PC-9 (cell line): ENCODE measurements around the gene DIP2C. TPM values are rescaled to one million over a fixed set of nuclear protein-coding genes. Genes with fewer than 3 reads are reported as not detected.

Experiments
- BruUV-seq: library from RNA; stranded (reverse); fragments of 400-500 nt; replicated peaks from 2 replicates; lab custom pipeline; 2021; lab: Mats Ljungman, UMichigan
- CTCF ChIA-PET: fragments of 300-600 bp; sonication (Branson Sonifier 250); formaldehyde crosslinking; loops from one replicate; lab custom pipeline; 2022; ENCODE audit warnings: antibody characterized with exemption; lab: Charles Lee
- POLR2A ChIA-PET: fragments of 300-600 bp; sonication (Branson Sonifier 250); formaldehyde crosslinking; loops from one replicate; lab custom pipeline; 2022; ENCODE audit warnings: antibody characterized with exemption; ENCODE audit not compliant: unreplicated experiment; lab: Charles Lee
- DNase-seq, 2 experiments: peaks; one replicate each; pipeline versions ENCODE4 v3.0.0 to v3.0.0-alpha.2; 2015 to 2022; ENCODE audit warnings: mixed read lengths in 1 of 2
- H2AFZ ChIP-seq: fragments of 200-600 bp; sonication (generic); 2 replicates; pipeline ENCODE4 v1.8.1; 2017; ENCODE audit warnings: antibody characterized with exemption
- H3F3A ChIP-seq: fragments of 200-600 bp; sonication (generic); 2 replicates; pipeline ENCODE4 v1.8.1; 2017; ENCODE audit warnings: antibody characterized with exemption, mild to moderate bottlenecking, low read depth; ENCODE audit not compliant: insufficient read depth
- H3K27ac ChIP-seq: fragments of 200-600 bp; sonication (generic); 2 replicates; pipeline ENCODE4 v1.6.1; 2016; ENCODE audit warnings: mixed run types
- H3K27me3 ChIP-seq: fragments of 200-600 bp; sonication (generic); 2 replicates; pipeline ENCODE4 v1.6.1; 2016; ENCODE audit warnings: low read depth, mixed run types; ENCODE audit not compliant: insufficient read depth
- H3K36me3 ChIP-seq: fragments of 200-600 bp; sonication (generic); 2 replicates; pipeline ENCODE4 v1.6.1; 2016; ENCODE audit warnings: low read depth, mixed run types
- H3K4me1 ChIP-seq: fragments of 200-600 bp; sonication (generic); replicated peaks from 2 replicates; pipeline ENCODE4 v1.6.1; 2016; ENCODE audit warnings: mixed run types; ENCODE audit not compliant: insufficient read depth
- H3K4me2 ChIP-seq: fragments of 200-600 bp; sonication (generic); 2 replicates; pipeline ENCODE4 v1.6.1; 2017; ENCODE audit warnings: mixed run types
- H3K4me3 ChIP-seq: fragments of 200-600 bp; sonication (generic); 2 replicates; pipeline ENCODE4 v1.6.1; 2016; ENCODE audit warnings: mixed run types
- H3K79me2 ChIP-seq: fragments of 200-600 bp; sonication (generic); 2 replicates; pipeline ENCODE4 v1.6.1; 2017; ENCODE audit warnings: low read depth, mixed run types
- H3K9me2 ChIP-seq: fragments of 200-600 bp; sonication (generic); 2 replicates; pipeline ENCODE4 v1.8.1; 2017; ENCODE audit warnings: mild to moderate bottlenecking; ENCODE audit not compliant: insufficient read depth
- H3K9me3 ChIP-seq: fragments of 200-600 bp; sonication (generic); 2 replicates; pipeline ENCODE4 v1.8.1; 2016; ENCODE audit warnings: low read depth; ENCODE audit not compliant: insufficient read depth
- H4K20me1 ChIP-seq: fragments of 200-600 bp; sonication (generic); 2 replicates; pipeline ENCODE4 v1.8.1; 2017; ENCODE audit not compliant: insufficient read depth
- CTCF ChIP-seq: fragments of 200-600 bp; sonication (generic); conservative IDR thresholded peaks from 2 replicates; pipeline ENCODE4 v1.6.1; 2017; ENCODE audit warnings: mixed run types, antibody characterized with exemption, mild to moderate bottlenecking, moderate library complexity
- EZH2 ChIP-seq: fragments of 200-600 bp; sonication (generic); IDR thresholded peaks from 2 replicates; pipeline ENCODE4 v1.8.0; 2017; ENCODE audit warnings: antibody characterized with exemption, low read depth
- intact Hi-C: fragments of 100-400 bp; cut with micrococcal nuclease; formaldehyde crosslinking; loops from one replicate; pipeline ENCODE4 v1.10.0; 2022; ENCODE audit not compliant: unreplicated experiment
- total RNA-seq: library from RNA; stranded (reverse); gene quantifications from 2 replicates; pipeline ENCODE4 v1.2.3, GENCODE V29; 2021

Gene DIP2C
- total RNA-seq, 1 experiment from 2014 or later: 0.83 TPM

- Histone ChIP-seq H3K9me3 (no peaks in the 10 kb centered on the region), H3K9me2 (no peaks in the 10 kb centered on the region), H3K27me3 (peaks cover 67% of the 10 kb centered on the region), H3K4me1 (no peaks in the 10 kb centered on the region), H3K4me2 (no peak overlapping the region), H4K20me1 (no peaks in the 10 kb centered on the region), H3K27ac (no peak overlapping the region), H3K36me3 (no peaks in the 10 kb centered on the region), H2AFZ (no peak overlapping the region), H3K79me2 (no peaks in the 10 kb centered on the region), H3K4me3 (no peak overlapping the region), H3F3A (no peaks in the 10 kb centered on the region)
- intact Hi-C loops: no loop called here
- TF ChIP-seq CTCF (no peak), EZH2 (no peak)
- no peak for DNase-seq
- ChIA-PET POLR2A (no interaction called here), CTCF (no interaction called here)
- no TSS peak for BruUV-seq
Measured at GRCh38 chr10:351770-352334, 337.6 kb downstream of the DIP2C start.

DNA sequence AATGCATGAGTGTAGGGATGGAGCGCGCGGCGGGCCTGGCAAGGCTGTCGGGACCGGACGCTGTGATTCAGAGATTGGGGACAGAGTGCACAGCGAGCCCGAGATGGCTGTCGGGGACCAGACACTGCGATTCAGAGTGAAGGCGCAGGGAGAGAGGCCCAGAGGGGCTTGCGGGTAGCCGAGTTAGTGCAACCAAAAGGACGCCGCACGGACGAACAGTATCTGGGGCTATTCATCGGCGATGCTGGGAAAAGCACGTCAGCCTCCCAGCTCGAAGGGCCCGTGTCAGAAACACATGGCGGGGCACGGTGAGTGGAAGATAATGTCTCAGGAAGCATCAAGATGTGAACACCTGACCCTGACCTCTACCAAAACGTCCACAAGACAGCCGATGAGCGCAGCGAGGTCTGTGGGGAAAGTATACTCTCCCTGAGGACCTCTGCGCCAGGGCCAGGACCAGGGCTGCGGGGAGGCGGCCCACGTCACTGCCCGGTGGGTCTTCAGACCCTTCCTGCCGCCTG lies 338.4 kb downstream of the DIP2C start:
- BruUV-seq: no TSS peak
- H3F3A ChIP-seq: no peaks in the 10 kb centered on the region
- POLR2A ChIA-PET: no interaction called here

DNA sequence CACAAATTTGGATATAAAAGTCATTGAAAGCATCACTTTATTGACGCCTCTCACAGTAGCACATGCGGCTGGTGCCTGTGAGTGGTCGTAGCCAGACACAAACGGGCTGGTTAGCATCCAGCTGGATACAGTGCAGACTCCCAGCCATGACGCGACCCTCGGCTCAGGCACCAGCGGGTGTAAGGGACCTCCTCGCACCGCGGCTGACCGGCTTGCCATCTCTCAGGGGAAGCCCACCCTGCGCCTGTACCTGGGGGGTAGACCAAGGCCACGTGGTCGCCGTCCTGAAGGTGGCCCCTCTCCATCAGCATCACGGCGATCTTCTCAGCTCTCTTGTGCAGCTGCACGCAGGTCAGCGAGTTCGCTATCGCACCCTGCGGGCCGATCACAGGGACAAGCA lies 340.4 kb downstream of the DIP2C start:
- no peak overlapping the region for H3K4me2 ChIP-seq
- no peaks in the 10 kb centered on the region for H3K79me2 ChIP-seq
- peaks cover 39% of the 10 kb centered on the region for H3K27me3 ChIP-seq
- H3K27ac ChIP-seq: no peak overlapping the region
- no peak for DNase-seq
- TF ChIP-seq CTCF (no peak), EZH2 (no peak)
- ChIA-PET CTCF (no interaction called here), POLR2A (no interaction called here)
- no TSS peak for BruUV-seq
- intact Hi-C loops: no loop called here
- no peaks in the 10 kb centered on the region for H3F3A ChIP-seq
- H3K36me3 ChIP-seq: no peaks in the 10 kb centered on the region
- no peak overlapping the region for H2AFZ ChIP-seq
- no peaks in the 10 kb centered on the region for H4K20me1 ChIP-seq
- no peaks in the 10 kb centered on the region for H3K9me2 ChIP-seq
- no peak overlapping the region for H3K4me3 ChIP-seq
- no peaks in the 10 kb centered on the region for H3K4me1 ChIP-seq
- no peaks in the 10 kb centered on the region for H3K9me3 ChIP-seq

More for the DNA sequence above, 338.4 kb downstream of the DIP2C start:
- intact Hi-C loops: no loop called here
- Histone ChIP-seq H3K4me1 (no peaks in the 10 kb centered on the region), H3K4me2 (no peak overlapping the region), H3K27me3 (peaks cover 58% of the 10 kb centered on the region), H3K9me3 (no peaks in the 10 kb centered on the region), H2AFZ (no peak overlapping the region), H3K36me3 (no peaks in the 10 kb centered on the region), H3K9me2 (no peaks in the 10 kb centered on the region), H3K4me3 (no peak overlapping the region), H4K20me1 (no peaks in the 10 kb centered on the region), H3K79me2 (no peaks in the 10 kb centered on the region), H3K27ac (no peak overlapping the region)
- CTCF ChIA-PET: no interaction called here
- TF ChIP-seq EZH2 (no peak), CTCF (no peak)
- no peak for DNase-seq
